Fibroblast of skin of right quadriceps (primary cell): Measurements from ENCODE around the gene PEDS1.
"Not testable (repeated sequence)": the region's sequence is repeated elsewhere in the genome, so short reads cannot be mapped to it uniquely, and the experiment has no call there.

Experiments
- DNase-seq: peaks from one replicate; pipeline ENCODE4 v3.0.0-alpha.2; 2013

PEDS1 gene

GRCh38 chr20:50153500-50154377 lies at the start of gene PEDS1:
PEDS1 (minus strand) TSS chr20:50153723; CDS start chr20:50153637, 86 bp downstream.
- DNase-seq: peak; percentile 90

- no peak for DNase-seq
Observed at GRCh38 chr20:50202677-50203076, 49.2 kb upstream of the PEDS1 start.

- DNase-seq: not testable (repeated sequence)
Observed at GRCh38 chr20:50201710-50202109, 48.2 kb upstream of the PEDS1 start.

- DNase-seq: no peak
Observed at GRCh38 chr20:50200482-50201104, 47.1 kb upstream of the PEDS1 start.

GRCh38 chr20:50199703-50200102 lies 46.2 kb upstream of the PEDS1 start:
- no peak for DNase-seq

GRCh38 chr20:50198716-50199115 lies 45.2 kb upstream of the PEDS1 start:
- DNase-seq: no peak

GRCh38 chr20:50198180-50198666 lies 44.7 kb upstream of the PEDS1 start:
- no peak for DNase-seq

- no peak for DNase-seq
Observed at GRCh38 chr20:50197463-50198179, 44.1 kb upstream of the PEDS1 start.

- no peak for DNase-seq
Observed at GRCh38 chr20:50196896-50197295, 43.4 kb upstream of the PEDS1 start.

- no peak for DNase-seq
Observed at GRCh38 chr20:50196248-50196647, 42.7 kb upstream of the PEDS1 start.

GRCh38 chr20:50195524-50196120 lies 42.1 kb upstream of the PEDS1 start:
- DNase-seq: no peak

- no peak for DNase-seq
Observed at GRCh38 chr20:50194831-50195523, 41.5 kb upstream of the PEDS1 start.

- no peak for DNase-seq
Observed at GRCh38 chr20:50194422-50194830, 40.9 kb upstream of the PEDS1 start.

- DNase-seq: no peak
Observed at GRCh38 chr20:50193836-50194421, 40.4 kb upstream of the PEDS1 start.

GRCh38 chr20:50193199-50193835 lies 39.8 kb upstream of the PEDS1 start:
- no peak for DNase-seq

- peak; percentile 93 for DNase-seq
Observed at GRCh38 chr20:50192364-50193198, 39.1 kb upstream of the PEDS1 start.

- DNase-seq: peak; percentile 40
Observed at GRCh38 chr20:50191544-50192363, 38.2 kb upstream of the PEDS1 start.

- DNase-seq: peak; percentile 52
Observed at GRCh38 chr20:50191065-50191543, 37.6 kb upstream of the PEDS1 start.
